ENCODE data around the gene LMNTD1. TPM values are rescaled to one million over a fixed set of nuclear protein-coding genes. Genes with fewer than 3 reads are reported as not detected.

The LMNTD1 gene
- total RNA-seq, 4 donors from 2014 or later, result not detected

DNA sequence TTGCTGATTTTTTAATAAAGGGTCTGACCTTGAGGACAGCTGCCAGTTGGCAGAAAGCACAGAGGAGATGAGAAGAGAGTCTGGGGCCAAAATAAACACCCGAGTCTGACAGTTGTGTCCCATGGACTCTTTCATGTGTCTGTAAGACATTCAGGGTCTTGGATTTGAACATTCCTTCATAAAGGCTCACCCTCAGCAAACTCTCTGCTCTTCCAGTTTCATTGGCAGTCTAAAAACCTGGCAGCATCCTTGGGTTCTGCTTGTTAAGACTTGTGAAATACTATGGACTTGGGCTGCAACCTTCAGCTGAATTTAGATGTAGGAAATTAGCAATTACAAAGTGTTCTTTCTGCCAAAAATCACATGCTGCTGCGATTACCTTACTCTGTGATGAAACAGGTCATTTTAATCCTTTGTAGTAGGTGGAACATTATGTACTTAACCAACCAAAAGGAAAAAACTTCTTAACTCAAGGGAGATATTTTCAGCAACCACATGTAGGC is 32.0 kb upstream of the LMNTD1 start:
- no peaks in the 10 kb centered on the region for H3K27me3 ChIP-seq
- no peak overlapping the region for H3K27ac ChIP-seq
- intact Hi-C loops (cut with DNase I; ENCODE audit: low total_unique reads) (no loop called here), in situ Hi-C loops (cut with MboI; ENCODE audit: low pct_ligation_motif_present in 1 of 4, low pct_unique_long_range_greater_than_20kb in 1 of 4, low sequenced_read_pairs in 3 of 4) (no loop called here)
- H3K36me3 ChIP-seq, result no peaks in the 10 kb centered on the region
- no peaks in the 10 kb centered on the region for H3K9me3 ChIP-seq
- H3K4me1 ChIP-seq, result no peaks in the 10 kb centered on the region
- no peak overlapping the region for H3K4me3 ChIP-seq
- peak in 1 of 3 donors; percentile 53 for TF ChIP-seq POLR2AphosphoS5 (IDR thresholded peaks at IDR 0.05)
- no peak for TF ChIP-seq EP300 (IDR thresholded peaks at IDR 0.05; ENCODE audit: low read depth)
- TF ChIP-seq POLR2A (IDR thresholded peaks at IDR 0.05), result no peak
- 28 to 33% methylated on average over 1 to 2 of the region's 2 CpGs for WGBS, 2 donors (ENCODE audit: low coverage in 1 of 2)
- no peak for DNase-seq

DNA sequence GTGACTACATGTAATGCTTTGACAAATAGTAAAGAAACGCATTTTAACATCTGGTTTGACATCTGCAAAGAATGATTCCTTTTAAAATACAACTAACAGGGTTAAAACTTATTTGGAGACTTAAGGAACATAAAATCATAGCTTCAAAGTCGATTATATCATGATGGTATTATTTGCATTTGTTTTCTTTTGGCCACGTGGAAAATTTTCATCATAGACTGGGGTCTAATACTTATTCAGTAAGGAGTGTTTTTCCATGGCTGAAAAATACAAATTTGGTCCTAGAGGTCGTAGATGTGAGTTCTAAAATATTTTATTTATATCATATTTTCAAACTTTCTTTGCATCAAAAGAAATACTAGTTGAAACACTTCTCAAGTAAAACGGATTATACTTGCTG is 31.5 kb upstream of the LMNTD1 start:
- H3K27ac ChIP-seq, result no peak overlapping the region
- 35 to 41% methylated on average over 5 of the region's 5 CpGs for WGBS, 2 donors (ENCODE audit: low coverage in 1 of 2)

DNA sequence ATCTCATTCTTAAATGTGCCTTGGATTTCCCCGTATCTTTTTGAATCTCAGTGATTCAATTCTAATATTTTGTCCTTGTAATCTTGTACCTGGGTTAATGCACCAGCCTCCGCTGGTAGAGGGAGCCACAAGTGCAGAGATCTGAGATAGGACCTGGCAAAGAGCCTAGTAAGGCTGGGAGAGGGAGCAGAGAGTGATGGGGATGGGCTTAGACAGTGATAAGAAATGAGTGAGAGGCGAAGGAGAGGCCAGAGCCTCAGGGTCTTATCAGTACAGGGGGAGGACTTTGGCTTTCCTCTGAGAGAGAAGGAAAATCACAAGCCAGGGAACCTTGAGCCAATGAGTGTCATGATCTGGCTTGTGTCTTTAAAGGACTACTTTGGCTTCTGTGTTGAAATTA is 30.5 kb upstream of the LMNTD1 start:
- in situ Hi-C loops (cut with MboI; ENCODE audit: low pct_ligation_motif_present in 1 of 4, low pct_unique_long_range_greater_than_20kb in 1 of 4, low sequenced_read_pairs in 3 of 4) (no loop called here), intact Hi-C loops (cut with DNase I; ENCODE audit: low total_unique reads) (no loop called here)
- Histone ChIP-seq H3K36me3 (no peaks in the 10 kb centered on the region), H3K9me3 (no peaks in the 10 kb centered on the region), H3K27ac (no peak overlapping the region), H3K4me1 (no peaks in the 10 kb centered on the region), H3K4me3 (no peak overlapping the region), H3K27me3 (no peaks in the 10 kb centered on the region)
- TF ChIP-seq, protein P1, sequence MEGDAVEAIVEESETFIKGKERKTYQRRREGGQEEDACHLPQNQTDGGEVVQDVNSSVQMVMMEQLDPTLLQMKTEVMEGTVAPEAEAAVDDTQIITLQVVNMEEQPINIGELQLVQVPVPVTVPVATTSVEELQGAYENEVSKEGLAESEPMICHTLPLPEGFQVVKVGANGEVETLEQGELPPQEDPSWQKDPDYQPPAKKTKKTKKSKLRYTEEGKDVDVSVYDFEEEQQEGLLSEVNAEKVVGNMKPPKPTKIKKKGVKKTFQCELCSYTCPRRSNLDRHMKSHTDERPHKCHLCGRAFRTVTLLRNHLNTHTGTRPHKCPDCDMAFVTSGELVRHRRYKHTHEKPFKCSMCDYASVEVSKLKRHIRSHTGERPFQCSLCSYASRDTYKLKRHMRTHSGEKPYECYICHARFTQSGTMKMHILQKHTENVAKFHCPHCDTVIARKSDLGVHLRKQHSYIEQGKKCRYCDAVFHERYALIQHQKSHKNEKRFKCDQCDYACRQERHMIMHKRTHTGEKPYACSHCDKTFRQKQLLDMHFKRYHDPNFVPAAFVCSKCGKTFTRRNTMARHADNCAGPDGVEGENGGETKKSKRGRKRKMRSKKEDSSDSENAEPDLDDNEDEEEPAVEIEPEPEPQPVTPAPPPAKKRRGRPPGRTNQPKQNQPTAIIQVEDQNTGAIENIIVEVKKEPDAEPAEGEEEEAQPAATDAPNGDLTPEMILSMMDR (IDR thresholded peaks at IDR 0.05), result no peak
- TF ChIP-seq POLR2A (IDR thresholded peaks at IDR 0.05), result no peak
- no peak for TF ChIP-seq EP300 (IDR thresholded peaks at IDR 0.05; ENCODE audit: low read depth)
- no peak for TF ChIP-seq POLR2AphosphoS5 (IDR thresholded peaks at IDR 0.05)
- WGBS, 2 donors (ENCODE audit: low coverage in 1 of 2), result 36 to 75% methylated on average over 3 of the region's 3 CpGs
- no peak for DNase-seq

More for the DNA sequence above, 31.5 kb upstream of the LMNTD1 start:
- no peaks in the 10 kb centered on the region for H3K9me3 ChIP-seq
- in situ Hi-C loops (cut with MboI; ENCODE audit: low pct_ligation_motif_present in 1 of 4, low pct_unique_long_range_greater_than_20kb in 1 of 4, low sequenced_read_pairs in 3 of 4), result no loop called here
- no peaks in the 10 kb centered on the region for H3K36me3 ChIP-seq
- no peaks in the 10 kb centered on the region for H3K4me1 ChIP-seq
- no peaks in the 10 kb centered on the region for H3K27me3 ChIP-seq
- no peak for DNase-seq
- intact Hi-C loops (cut with DNase I; ENCODE audit: low total_unique reads), result no loop called here
- no peak overlapping the region for H3K4me3 ChIP-seq
- TF ChIP-seq, protein P1 (IDR thresholded peaks at IDR 0.05), result no peak
- no peak for TF ChIP-seq POLR2AphosphoS5 (IDR thresholded peaks at IDR 0.05)
- no peak for TF ChIP-seq EP300 (IDR thresholded peaks at IDR 0.05; ENCODE audit: low read depth)
- TF ChIP-seq POLR2A (IDR thresholded peaks at IDR 0.05), result no peak

DNA sequence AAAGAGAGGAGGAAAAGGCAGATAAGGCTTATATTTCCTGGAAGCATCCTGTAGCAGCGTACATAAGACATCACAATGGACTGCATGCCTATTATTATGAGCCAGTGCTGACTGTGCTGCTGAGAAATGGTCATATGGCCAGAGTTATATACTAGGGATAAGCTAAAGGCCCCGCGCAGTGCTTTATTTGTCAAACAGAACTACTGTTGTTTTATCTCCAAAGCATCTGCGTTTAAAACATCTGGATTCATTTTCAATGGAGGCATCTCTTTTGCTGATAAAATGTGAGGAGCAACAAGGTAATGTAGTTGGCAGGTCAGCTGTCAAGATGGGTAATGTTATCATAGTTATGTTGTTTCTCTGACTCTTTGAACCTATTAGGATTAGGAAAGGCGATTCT is 28.0 kb upstream of the LMNTD1 start:
- H3K36me3 ChIP-seq, result no peaks in the 10 kb centered on the region
- 81 to 82% methylated on average over 5 of the region's 5 CpGs for WGBS, 2 donors (ENCODE audit: low coverage in 1 of 2)
- intact Hi-C loops (cut with DNase I; ENCODE audit: low total_unique reads), result no loop called here
- H3K27ac ChIP-seq, result no peak overlapping the region
- H3K4me3 ChIP-seq, result no peak overlapping the region
- TF ChIP-seq, protein P1 (IDR thresholded peaks at IDR 0.05), result no peak
- no peak for TF ChIP-seq POLR2A (IDR thresholded peaks at IDR 0.05)
- DNase-seq, result no peak
- in situ Hi-C loops (cut with MboI; ENCODE audit: low pct_ligation_motif_present in 1 of 4, low pct_unique_long_range_greater_than_20kb in 1 of 4, low sequenced_read_pairs in 3 of 4), result no loop called here
- no peaks in the 10 kb centered on the region for H3K9me3 ChIP-seq
- H3K27me3 ChIP-seq, result no peaks in the 10 kb centered on the region
- no peaks in the 10 kb centered on the region for H3K4me1 ChIP-seq

Data from transverse colon (tissue), 4 donors.